Duodenal mucosa (tissue), 2 donors: ENCODE results near the gene RTL10.

Source experiments
- H3K27ac ChIP-seq: one replicate; pipeline ENCODE4 v1.7.0; 2013; ENCODE audit warnings: low read depth, low read length
- H3K27me3 ChIP-seq, 2 donors: one replicate each; pipeline ENCODE4 v1.7.0; 2013; ENCODE audit warnings: low read length in 2 of 2, control low read depth in 1 of 2; ENCODE audit not compliant: insufficient read depth in 2 of 2, control insufficient read depth in 1 of 2
- H3K36me3 ChIP-seq, 2 donors: one replicate each; pipeline ENCODE4 v1.7.0; 2013; ENCODE audit warnings: low read length in 2 of 2, control low read depth in 1 of 2; ENCODE audit not compliant: insufficient read depth in 2 of 2, control insufficient read depth in 1 of 2
- H3K4me1 ChIP-seq, 2 donors: one replicate each; pipeline ENCODE4 v1.7.0; 2013; ENCODE audit warnings: low read length in 2 of 2, control low read depth in 1 of 2; ENCODE audit not compliant: insufficient read depth in 2 of 2, control insufficient read depth in 1 of 2
- H3K4me3 ChIP-seq, 2 donors: one replicate each; pipeline ENCODE4 v1.7.0; 2013; ENCODE audit warnings: low read length in 2 of 2, low read depth in 1 of 2
- H3K9ac ChIP-seq, 2 donors: one replicate each; pipeline ENCODE4 v1.7.0; 2013; ENCODE audit warnings: low read length in 2 of 2, low read depth in 1 of 2
- H3K9me3 ChIP-seq, 2 donors: one replicate each; pipeline ENCODE4 v1.7.0; 2013; ENCODE audit warnings: low read length in 2 of 2, control low read depth in 1 of 2; ENCODE audit not compliant: control insufficient read depth in 1 of 2

Gene RTL10

GRCh38 chr22:19808873-19809478 lies 45.7 kb downstream of the RTL10 start:
- no peak overlapping the region for H3K9ac ChIP-seq
- no peak overlapping the region for H3K27ac ChIP-seq
- H3K36me3 ChIP-seq, result no peaks in the 10 kb centered on the region
- H3K4me3 ChIP-seq, result no peak overlapping the region
- H3K27me3 ChIP-seq, result no peaks in the 10 kb centered on the region
- H3K4me1 ChIP-seq, result peaks cover 12% of the 10 kb centered on the region in 2 donors
- no peaks in the 10 kb centered on the region for H3K9me3 ChIP-seq

- H3K27ac ChIP-seq, result no peak overlapping the region
- no peak overlapping the region for H3K9ac ChIP-seq
- no peaks in the 10 kb centered on the region for H3K36me3 ChIP-seq
- no peaks in the 10 kb centered on the region for H3K9me3 ChIP-seq
- no peak overlapping the region for H3K4me3 ChIP-seq
- H3K27me3 ChIP-seq, result no peaks in the 10 kb centered on the region
- peaks cover 12% of the 10 kb centered on the region in 2 donors for H3K4me1 ChIP-seq
Observed at GRCh38 chr22:19807914-19808872, 46.5 kb downstream of the RTL10 start.

GRCh38 chr22:19807161-19807913 lies 47.3 kb downstream of the RTL10 start:
- Histone ChIP-seq H3K9me3 (no peaks in the 10 kb centered on the region), H3K4me3 (no peak overlapping the region), H3K27ac (no peak overlapping the region), H3K9ac (no peak overlapping the region), H3K27me3 (no peaks in the 10 kb centered on the region), H3K36me3 (no peaks in the 10 kb centered on the region), H3K4me1 (peaks cover 12% of the 10 kb centered on the region in 2 donors)

GRCh38 chr22:19806213-19807160 lies 48.2 kb downstream of the RTL10 start:
- Histone ChIP-seq H3K27ac (no peak overlapping the region), H3K36me3 (no peaks in the 10 kb centered on the region), H3K4me3 (peak overlapping the region in 1 of 2 donors; percentile 1), H3K4me1 (peaks cover 12% of the 10 kb centered on the region in 2 donors), H3K9me3 (no peaks in the 10 kb centered on the region), H3K27me3 (no peaks in the 10 kb centered on the region), H3K9ac (no peak overlapping the region)

GRCh38 chr22:19805821-19806212 lies 48.9 kb downstream of the RTL10 start:
- Histone ChIP-seq H3K27me3 (no peaks in the 10 kb centered on the region), H3K27ac (no peak overlapping the region), H3K9ac (no peak overlapping the region), H3K4me1 (peaks cover 12% of the 10 kb centered on the region in 2 donors), H3K4me3 (peak overlapping the region in 1 of 2 donors; percentile 1), H3K9me3 (no peaks in the 10 kb centered on the region), H3K36me3 (no peaks in the 10 kb centered on the region)
